GM19467 (cell line): ENCODE results near the gene LYZL6.

ENCODE experiments used
- ATAC-seq: cut with Tn5 transposase; IDR thresholded peaks from one replicate; pipeline ENCODE4 v1.9.1; 2021; ENCODE audit warnings: mild to moderate bottlenecking, moderate library complexity; ENCODE audit not compliant: unreplicated experiment

LYZL6 gene

GRCh38 chr17:35943537-35943936, at the start of gene LYZL6:
TSS of gene LYZL6 (minus strand) at chr17:35943713. CDS start at chr17:35939356, 4,357 bp downstream.
- ATAC-seq, result no peak

- no peak for ATAC-seq
These were observed 47.6 kb upstream of the LYZL6 start for GRCh38 chr17:35991075-35991474.

GRCh38 chr17:35988164-35988563, 44.7 kb upstream of the LYZL6 start:
- no peak for ATAC-seq

- no peak for ATAC-seq
These were observed 43.1 kb upstream of the LYZL6 start, which contains the start of gene CCL14 for GRCh38 chr17:35986643-35987042. TSS of gene CCL14 (minus strand) at chr17:35986729. CDS start at chr17:35986649, 80 bp downstream.

- no peak for ATAC-seq
These were observed 40.6 kb upstream of the LYZL6 start for GRCh38 chr17:35984140-35984539.

GRCh38 chr17:35982409-35983191, 39.1 kb upstream of the LYZL6 start:
- ATAC-seq, result no peak

GRCh38 chr17:35981908-35982330, 38.4 kb upstream of the LYZL6 start:
- no peak for ATAC-seq

- no peak for ATAC-seq
These were observed 37.7 kb upstream of the LYZL6 start, which contains the start of gene CCL16 for GRCh38 chr17:35981246-35981645. TSS of gene CCL16 (minus strand) at chr17:35981497. CDS start at chr17:35981420, 77 bp downstream.

- ATAC-seq, result no peak
These were observed 34.8 kb upstream of the LYZL6 start for GRCh38 chr17:35978346-35978745.

GRCh38 chr17:35977509-35977908, 34.0 kb upstream of the LYZL6 start:
- no peak for ATAC-seq

GRCh38 chr17:35973333-35974260, 30.1 kb upstream of the LYZL6 start:
- no peak for ATAC-seq

- ATAC-seq, result no peak
These were observed 29.4 kb upstream of the LYZL6 start for GRCh38 chr17:35972945-35973332.

- ATAC-seq, result no peak
These were observed 29.0 kb upstream of the LYZL6 start for GRCh38 chr17:35972535-35972934.

- ATAC-seq, result no peak
These were observed 28.6 kb upstream of the LYZL6 start for GRCh38 chr17:35972066-35972465.

- no peak for ATAC-seq
These were observed 26.3 kb upstream of the LYZL6 start for GRCh38 chr17:35969558-35970380.

- no peak for ATAC-seq
These were observed 25.1 kb upstream of the LYZL6 start for GRCh38 chr17:35968520-35969054.

GRCh38 chr17:35965272-35965671, 21.8 kb upstream of the LYZL6 start:
- no peak for ATAC-seq

- ATAC-seq, result no peak
These were observed 20.1 kb upstream of the LYZL6 start for GRCh38 chr17:35963663-35964062.

GRCh38 chr17:35953720-35954119, 10.2 kb upstream of the LYZL6 start:
- ATAC-seq, result no peak

- no peak for ATAC-seq
These were observed 5.9 kb upstream of the LYZL6 start for GRCh38 chr17:35949401-35949800.
